ENCODE data around the gene MIOX. TPM values are rescaled to one million over a fixed set of nuclear protein-coding genes. Genes with fewer than 3 reads are reported as not detected.
"Not testable (repeated sequence)": the region's sequence is repeated elsewhere in the genome, so short reads cannot be mapped to it uniquely, and the experiment has no call there.

MIOX gene
- total RNA-seq, 1 experiment from 2014 or later, result not detected

- Histone ChIP-seq H3K4me1 (peaks cover 6% of the 10 kb centered on the region; the same call in 1 of the 2 replicates), H3K36me3 (peaks cover 10% of the 10 kb centered on the region), H3K27ac (no peak overlapping the region), H3K4me3 (no peak overlapping the region), H3K9me3 (replicated peaks) (no peaks in the 10 kb centered on the region), H3K27me3 (peaks cover 9% of the 10 kb centered on the region; the same call in 1 of the 2 replicates)
- DNase-seq, result no peak
Observed at GRCh38 chr22:50528682-50529415, 42.2 kb downstream of the MIOX start.

- peaks cover 5% of the 10 kb centered on the region; the same call in 1 of the 2 replicates for H3K4me1 ChIP-seq
- no peak overlapping the region for H3K4me3 ChIP-seq
Observed at GRCh38 chr22:50529416-50529896, 42.8 kb downstream of the MIOX start.

GRCh38 chr22:50529897-50530579, 43.4 kb downstream of the MIOX start, which contains the start of gene TYMP:
TYMP (minus strand) TSS chr22:50530012; CDS start chr22:50529709, 303 bp downstream.
- no peak for DNase-seq
- Histone ChIP-seq H3K4me3 (no peak within 1 kb of the TSS), H3K4me1 (peaks cover 2% of the 10 kb centered on the region; the same call in 1 of the 2 replicates), H3K27me3 (peaks cover 9% of the 10 kb centered on the region; the same call in 1 of the 2 replicates), H3K27ac (no peak within 1 kb of the TSS), H3K36me3 (no peaks in the 10 kb centered on the region), H3K9me3 (replicated peaks) (no peaks in the 10 kb centered on the region)

More at GRCh38 chr22:50529416-50529896, 42.8 kb downstream of the MIOX start:
- no peak for DNase-seq
- peaks cover 4% of the 10 kb centered on the region for H3K36me3 ChIP-seq
- H3K27ac ChIP-seq, result no peak overlapping the region
- H3K9me3 ChIP-seq (replicated peaks), result no peaks in the 10 kb centered on the region
- peaks cover 9% of the 10 kb centered on the region; the same call in 1 of the 2 replicates for H3K27me3 ChIP-seq

- Histone ChIP-seq H3K27ac (no peak overlapping the region), H3K4me3 (no peak overlapping the region), H3K27me3 (peaks cover 9% of the 10 kb centered on the region; the same call in 1 of the 2 replicates)
Observed at GRCh38 chr22:50530580-50530876, 43.9 kb downstream of the MIOX start.

GRCh38 chr22:50530877-50531545, 44.4 kb downstream of the MIOX start:
- H3K27me3 ChIP-seq, result peaks cover 9% of the 10 kb centered on the region; the same call in 1 of the 2 replicates
- H3K36me3 ChIP-seq, result no peaks in the 10 kb centered on the region
- H3K4me1 ChIP-seq, result peaks cover 2% of the 10 kb centered on the region; the same call in 1 of the 2 replicates
- no peaks in the 10 kb centered on the region; the same call in 1 of the 2 replicates for H3K9me3 ChIP-seq (replicated peaks)
- H3K4me3 ChIP-seq, result no peak overlapping the region
- H3K27ac ChIP-seq, result no peak overlapping the region
- no peak for DNase-seq

More at GRCh38 chr22:50530580-50530876, 43.9 kb downstream of the MIOX start:
- Histone ChIP-seq H3K9me3 (replicated peaks) (no peaks in the 10 kb centered on the region), H3K36me3 (no peaks in the 10 kb centered on the region), H3K4me1 (peaks cover 2% of the 10 kb centered on the region; the same call in 1 of the 2 replicates)
- no peak for DNase-seq

GRCh38 chr22:50531546-50531961, 44.9 kb downstream of the MIOX start:
- Histone ChIP-seq H3K4me3 (no peak overlapping the region), H3K27me3 (peaks cover 9% of the 10 kb centered on the region; the same call in 1 of the 2 replicates), H3K27ac (no peak overlapping the region), H3K36me3 (no peaks in the 10 kb centered on the region), H3K4me1 (peaks cover 2% of the 10 kb centered on the region; the same call in 1 of the 2 replicates), H3K9me3 (replicated peaks) (no peaks in the 10 kb centered on the region; the same call in 1 of the 2 replicates)
- no peak for DNase-seq

GRCh38 chr22:50531962-50532674, 45.5 kb downstream of the MIOX start:
- no peaks in the 10 kb centered on the region for H3K36me3 ChIP-seq
- H3K27me3 ChIP-seq, result peaks cover 12% of the 10 kb centered on the region; the same call in 1 of the 2 replicates
- peaks cover 2% of the 10 kb centered on the region; the same call in 1 of the 2 replicates for H3K4me1 ChIP-seq
- no peak overlapping the region for H3K4me3 ChIP-seq
- no peaks in the 10 kb centered on the region; the same call in 1 of the 2 replicates for H3K9me3 ChIP-seq (replicated peaks)
- no peak for DNase-seq
- H3K27ac ChIP-seq, result no peak overlapping the region

- Histone ChIP-seq H3K36me3 (no peaks in the 10 kb centered on the region), H3K9me3 (replicated peaks) (no peaks in the 10 kb centered on the region; the same call in 1 of the 2 replicates), H3K4me3 (no peak overlapping the region), H3K4me1 (peaks cover 2% of the 10 kb centered on the region; the same call in 1 of the 2 replicates), H3K27ac (no peak overlapping the region), H3K27me3 (peaks cover 16% of the 10 kb centered on the region; the same call in 1 of the 2 replicates)
- no peak for DNase-seq
Observed at GRCh38 chr22:50532824-50533796, 46.5 kb downstream of the MIOX start.

GRCh38 chr22:50533856-50534711, 47.4 kb downstream of the MIOX start:
- not testable (repeated sequence) for H3K27ac ChIP-seq; H3K36me3 ChIP-seq; H3K4me1 ChIP-seq; H3K9me3 ChIP-seq (replicated peaks); H3K4me3 ChIP-seq
- DNase-seq, result peak in 1 of 2 experiments; percentile 39
- H3K27me3 ChIP-seq, result peaks cover 16% of the 10 kb centered on the region; the same call in 1 of the 2 replicates

GRCh38 chr22:50535113-50535512, 48.5 kb downstream of the MIOX start:
- no peak overlapping the region for H3K4me3 ChIP-seq
- no peak overlapping the region for H3K27ac ChIP-seq
- H3K36me3 ChIP-seq, result no peaks in the 10 kb centered on the region
- no peaks in the 10 kb centered on the region; the same call in 1 of the 2 replicates for H3K9me3 ChIP-seq (replicated peaks)
- DNase-seq, result no peak
- peaks cover 16% of the 10 kb centered on the region; the same call in 1 of the 2 replicates for H3K27me3 ChIP-seq
- peaks cover 2% of the 10 kb centered on the region; the same call in 1 of the 2 replicates for H3K4me1 ChIP-seq

- peaks cover 16% of the 10 kb centered on the region; the same call in 1 of the 2 replicates for H3K27me3 ChIP-seq
- no peaks in the 10 kb centered on the region for H3K36me3 ChIP-seq
- no peaks in the 10 kb centered on the region; the same call in 1 of the 2 replicates for H3K9me3 ChIP-seq (replicated peaks)
- no peak for DNase-seq
- no peak overlapping the region for H3K27ac ChIP-seq
- H3K4me3 ChIP-seq, result no peak overlapping the region
- peaks cover 2% of the 10 kb centered on the region; the same call in 1 of the 2 replicates for H3K4me1 ChIP-seq
Observed at GRCh38 chr22:50536226-50536625, 49.6 kb downstream of the MIOX start.

GRCh38 chr22:50537765-50538164, 51.1 kb downstream of the MIOX start:
- no peaks in the 10 kb centered on the region for H3K36me3 ChIP-seq
- H3K27ac ChIP-seq, result no peak overlapping the region
- peaks cover 2% of the 10 kb centered on the region; the same call in 1 of the 2 replicates for H3K4me1 ChIP-seq
- H3K9me3 ChIP-seq (replicated peaks), result no peaks in the 10 kb centered on the region; the same call in 1 of the 2 replicates
- H3K4me3 ChIP-seq, result no peak overlapping the region
- DNase-seq, result no peak
- H3K27me3 ChIP-seq, result peaks cover 13% of the 10 kb centered on the region; the same call in 1 of the 2 replicates

All from SJCRH30 (cell line).